Ishikawa (cell line): ENCODE measurements around the gene CFAP45.
A peak's percentile ranks its signal among the peaks of the same experiment; 100 is the strongest.

Experiments
- CEBPB ChIP-seq: IDR thresholded peaks from 2 replicates; pipeline ENCODE4 v1.6.1; 2012
- CREB1 ChIP-seq: IDR thresholded peaks from 2 replicates; pipeline ENCODE4 v1.6.1; 2012; ENCODE audit warnings: low read depth
- EGR1 ChIP-seq: IDR thresholded peaks from 2 replicates; pipeline ENCODE4 v1.6.1; 2012
- EP300 ChIP-seq: IDR thresholded peaks from 2 replicates; pipeline ENCODE4 v1.6.1; 2012; ENCODE audit warnings: borderline replicate concordance
- FOXM1 ChIP-seq: IDR thresholded peaks from 2 replicates; pipeline ENCODE4 v1.6.1; 2012; ENCODE audit warnings: low read depth, borderline replicate concordance
- MAX ChIP-seq: IDR thresholded peaks from 2 replicates; pipeline ENCODE4 v1.6.1; 2012
- NFIC ChIP-seq: IDR thresholded peaks from 2 replicates; pipeline ENCODE4 v1.6.1; 2012
- RAD21 ChIP-seq: IDR thresholded peaks from 2 replicates; pipeline ENCODE4 v1.6.1; 2012; ENCODE audit warnings: low read depth
- REST ChIP-seq: IDR thresholded peaks from 2 replicates; pipeline ENCODE4 v1.6.1; 2012; ENCODE audit warnings: low read depth, mild to moderate bottlenecking
- TAF1 ChIP-seq: IDR thresholded peaks from 2 replicates; pipeline ENCODE4 v1.6.1; 2012; ENCODE audit warnings: low read depth, mild to moderate bottlenecking
- TCF12 ChIP-seq: IDR thresholded peaks from 2 replicates; pipeline ENCODE4 v1.6.1; 2012; ENCODE audit warnings: low read depth
- TEAD4 ChIP-seq: IDR thresholded peaks from 2 replicates; pipeline ENCODE4 v1.6.1; 2012
- YY1 ChIP-seq: IDR thresholded peaks from 2 replicates; pipeline ENCODE4 v1.6.1; 2012; ENCODE audit warnings: low read depth
- ZBTB7A ChIP-seq: IDR thresholded peaks from 2 replicates; pipeline ENCODE4 v1.6.1; 2012; ENCODE audit warnings: low read depth
- TF ChIP-seq, protein P1 (sequence below): IDR thresholded peaks from 2 replicates; pipeline ENCODE4 v1.6.1; 2012

Gene CFAP45

DNA sequence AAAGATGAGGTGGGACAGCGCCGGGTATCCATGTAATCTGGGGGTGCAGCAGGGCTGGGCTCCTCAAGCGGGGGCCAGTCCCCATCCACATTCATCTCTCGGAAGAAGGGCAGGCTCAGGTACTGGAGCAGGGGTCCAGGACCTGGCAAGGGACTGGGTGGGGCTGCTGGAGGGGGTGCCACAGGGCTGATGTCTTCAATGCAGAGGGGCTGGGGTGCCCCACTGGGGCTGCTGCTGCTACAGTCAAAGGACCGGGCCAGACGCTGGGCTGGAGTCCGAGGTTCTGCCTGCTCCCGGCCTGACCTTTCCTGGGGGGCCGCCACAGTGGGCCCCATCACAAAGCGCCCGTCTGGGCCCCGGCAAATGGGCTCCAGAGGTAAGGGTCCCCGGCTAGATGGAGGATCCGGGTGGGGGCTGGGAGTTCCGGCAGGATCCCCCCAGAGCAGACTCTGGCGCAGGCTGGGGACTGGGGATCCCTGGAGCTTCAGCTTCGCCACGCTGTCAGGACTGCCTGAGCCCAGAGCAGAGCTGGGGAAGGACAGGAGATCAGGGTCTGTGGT is 28.6 kb upstream of the CFAP45 start:
- TF ChIP-seq MAX (no peak), NFIC (no peak), TAF1 (no peak), TCF12 (no peak), EGR1 (no peak), CEBPB (no peak), ZBTB7A (no peak), REST (no peak), RAD21 (no peak), FOXM1 (no peak), YY1 (no peak), TEAD4 (no peak)
- TF ChIP-seq, protein P1, sequence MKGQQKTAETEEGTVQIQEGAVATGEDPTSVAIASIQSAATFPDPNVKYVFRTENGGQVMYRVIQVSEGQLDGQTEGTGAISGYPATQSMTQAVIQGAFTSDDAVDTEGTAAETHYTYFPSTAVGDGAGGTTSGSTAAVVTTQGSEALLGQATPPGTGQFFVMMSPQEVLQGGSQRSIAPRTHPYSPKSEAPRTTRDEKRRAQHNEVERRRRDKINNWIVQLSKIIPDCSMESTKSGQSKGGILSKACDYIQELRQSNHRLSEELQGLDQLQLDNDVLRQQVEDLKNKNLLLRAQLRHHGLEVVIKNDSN: no peak

DNA sequence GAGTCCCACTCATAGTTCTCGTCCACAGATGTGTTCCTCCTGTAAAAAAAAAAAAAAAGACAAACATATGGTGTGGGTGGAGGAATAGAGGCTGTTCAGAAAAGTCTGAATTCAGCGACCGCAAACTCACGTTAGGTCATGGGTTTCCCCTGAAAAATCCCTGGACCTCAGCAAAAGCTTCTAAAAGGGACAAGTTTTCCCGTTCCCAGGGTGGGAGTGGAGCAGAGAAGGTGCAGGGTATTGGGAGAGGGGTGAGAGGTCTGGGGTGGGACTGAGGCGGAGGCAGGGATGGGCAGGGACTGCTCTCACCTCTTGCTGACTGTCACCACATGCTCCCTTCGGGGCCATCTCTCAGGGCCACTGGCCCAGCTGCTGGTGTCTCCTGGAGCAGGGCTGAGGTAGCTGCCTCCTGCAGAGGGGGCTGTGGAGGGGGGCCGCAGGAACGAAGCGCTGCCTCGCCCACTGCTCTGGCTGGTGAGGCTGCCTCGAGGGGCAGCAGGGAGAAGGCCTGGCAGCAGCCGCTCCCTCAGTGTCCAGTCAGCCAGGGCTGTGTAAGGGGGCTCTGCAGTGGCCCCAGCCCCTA is 28.0 kb upstream of the CFAP45 start:
- no peak for TF ChIP-seq MAX
- TF ChIP-seq TEAD4: no peak
- no peak for TF ChIP-seq REST
- TF ChIP-seq EP300: no peak
- TF ChIP-seq FOXM1: no peak

GRCh38 chr1:159927211-159927848 is 27.4 kb upstream of the CFAP45 start:
- TF ChIP-seq, protein P1: no peak
- TF ChIP-seq EP300 (no peak), CREB1 (no peak), EGR1 (no peak), REST (no peak), NFIC (no peak), ZBTB7A (no peak), MAX (no peak), TEAD4 (no peak), TCF12 (no peak), RAD21 (no peak), YY1 (no peak), CEBPB (no peak), TAF1 (no peak), FOXM1 (no peak)

DNA sequence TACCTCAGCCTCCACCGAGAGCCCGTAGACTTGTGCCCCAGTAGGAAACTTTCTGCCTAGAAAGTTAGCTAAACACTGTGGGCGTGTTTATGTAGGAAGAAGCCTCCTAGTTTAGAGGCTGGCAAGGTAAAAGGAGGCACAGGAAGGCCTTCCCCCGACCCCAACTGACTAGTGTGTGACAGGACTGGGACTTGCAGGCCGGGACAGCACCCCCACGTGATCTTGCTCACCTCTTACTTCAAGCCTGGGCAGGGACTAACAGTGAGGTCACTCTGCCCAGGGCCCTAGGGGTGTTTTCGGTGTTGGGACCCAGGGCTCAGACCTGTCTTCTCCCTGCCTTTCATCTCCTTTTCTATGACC is 25.7 kb upstream of the CFAP45 start:
- TF ChIP-seq, protein P1: peak; percentile 77
- TF ChIP-seq NFIC: no peak
- TF ChIP-seq EP300: no peak
